Heart left ventricle (tissue), 16 donors: ENCODE data around the gene DIAPH2. TPM values are rescaled to one million over a fixed set of nuclear protein-coding genes. Genes with fewer than 3 reads are reported as not detected.

Source experiments
- ATAC-seq, 4 donors: fragments of 200-7000 bp; cut with Tn5 transposase; one replicate each; pipeline ENCODE4 v1.9.1; 2020 to 2022; ENCODE audit warnings: moderate library complexity in 4 of 4, mild to moderate bottlenecking in 3 of 4, moderate number of reproducible peaks in 1 of 4
- DNase-seq, 5 donors: peaks; one replicate each; pipeline ENCODE4 v3.0.0-alpha.2; 2020
- H3K27ac ChIP-seq, 12 donors: fragments of 200-600 bp; sonication (generic) in 4 of 12; one replicate each; pipeline versions ENCODE4 v1.5.0 to v1.8.0; 2016 to 2022; ENCODE audit warnings: mild to moderate bottlenecking in 2 of 12
- H3K27me3 ChIP-seq, 9 donors: fragments of 200-600 bp; sonication (generic) in 2 of 9; one replicate each; pipeline versions ENCODE4 v1.5.1 to v1.8.0; 2016 to 2022; ENCODE audit warnings: mild to moderate bottlenecking in 3 of 9
- H3K36me3 ChIP-seq, 9 donors: fragments of 200-600 bp; sonication (generic) in 2 of 9; one replicate each; pipeline versions ENCODE4 v1.5.0 to v1.8.0; 2018 to 2022; ENCODE audit warnings: mild to moderate bottlenecking in 2 of 9
- H3K4me1 ChIP-seq, 12 donors: fragments of 200-600 bp; sonication (generic) in 4 of 12; one replicate each; pipeline versions ENCODE4 v1.5.0 to v1.8.0; 2016 to 2022; ENCODE audit warnings: mild to moderate bottlenecking in 3 of 12
- H3K4me3 ChIP-seq, 12 donors: fragments of 200-600 bp; sonication (generic) in 4 of 12; one replicate each; pipeline versions ENCODE4 v1.5.0 to v1.8.0; 2017 to 2022; ENCODE audit warnings: mild to moderate bottlenecking in 9 of 12, moderate library complexity in 4 of 12
- H3K9me3 ChIP-seq, 12 donors: fragments of 200-600 bp; sonication (generic) in 4 of 12; one replicate each; pipeline versions ENCODE4 v1.5.0 to v1.8.0; 2016 to 2022; ENCODE audit warnings: mild to moderate bottlenecking in 1 of 12
- CTCF ChIP-seq, 12 donors: fragments of 200-600 bp; sonication (generic) in 4 of 12; IDR thresholded peaks; one replicate each; pipeline versions ENCODE4 v1.5.0 to v1.8.0; 2018 to 2022; ENCODE audit warnings: antibody characterized with exemption in 12 of 12, mild to moderate bottlenecking in 5 of 12
- POLR2A ChIP-seq, 2 donors: fragments of 450-650 bp; IDR thresholded peaks; one replicate each; pipeline ENCODE4 v1.6.1; 2017; ENCODE audit warnings: antibody characterized with exemption in 2 of 2, mild to moderate bottlenecking in 2 of 2, moderate library complexity in 2 of 2
- WGBS, 4 donors: extraction: QIAGEN DNeasy Blood & Tissue Kit in 2 of 4; methylation state at CpG; one replicate each; pipeline versions ENCODE4 v1.1.5 to v1.1.7; 2013 to 2018; 5-methylcytosine and 5-hydroxymethylcytosine counted together
- intact Hi-C, 10 donors: fragments of 100-400 bp; cut with DNase I; formaldehyde crosslinking; loops; one replicate each; pipeline versions ENCODE4 v1.11.1 to v1.14.2; 2022
- polyA plus RNA-seq, 2 donors: library from polyadenylated mRNA; stranded (reverse); fragments of 200-250 nt; gene quantifications; one replicate each; pipeline ENCODE4 v1.2.3, GENCODE V29; 2013
- total RNA-seq, 9 donors: library from RNA; depleted of rRNA in 2 of 9; stranded (reverse); fragments of >200 nt in 2 of 9; fragmentation: NEBNext Ultra II Directional in 3 of 9; extraction: Animal tissue kit (Norgen Biotek cat#: 25700) in 3 of 9; gene quantifications; one replicate each; pipeline versions ENCODE4 v1.1.0 to v1.2.4, GENCODE V29; 2016 to 2023
- donor health status: ischemic (EF 13 %, LVEDD 7.1; RV severe dilation, severe dysfunction).
- donor health status: healthy with polysubstance abuse.
- donor health status: DM: no; HTN: yes; CAD: no.
- donor health status: DM: no; HTN: no; CAD: no.
- donor health status: ischemic (EF 25% LVEDD 6.9; RV normal size, moderate dysfunction).
- donor health status: ischemic (EF 25% LVEDD 5.7; RV mildly dilated, moderate dysfunction).
- donor health status: healthy.
- donor health status: DM: yes; HTN: yes; CAD: no.
- donor health status: ischemic (EF 35%, LVEDD 5.7; RV mildly dilated, moderate dysfunction).
- donor health status: nonischemic (EF 11% LVEDD 7.7; RV severe dilation, severe dysfunction).
- donor health status: DM: yes; HTN: yes; CAD: no.
- donor health status: PGD.
- donor health status: ischemic (EF 29% LVEDD 5.4; RV normal size, mild dysfunction).
- donor health status: nonischemic (EF 23%, LVEDD 6.1; RV moderate dilation, normal function).

The DIAPH2 gene
- total and polyA plus RNA-seq, 11 donors = 3.7 to 18.8 (median 12.3) TPM

GRCh38 chrX:96889726-96890125 lies 205.1 kb downstream of the DIAPH2 start:
- 56 to 78% (median 66%) methylated on average over 1 of the region's 1 CpG for WGBS, 4 donors
- ATAC-seq = peak in 2 of 4 donors; percentile 24 to 50
- intact Hi-C loops = no loop called here

GRCh38 chrX:96906741-96907140 lies 222.1 kb downstream of the DIAPH2 start:
- peak in 1 of 4 donors; percentile 36 for ATAC-seq
- no peaks in the 10 kb centered on the region for H3K9me3 ChIP-seq
- 71 to 96% (median 81%) methylated on average over 2 of the region's 2 CpGs for WGBS, 4 donors
- no peak overlapping the region for H3K4me3 ChIP-seq
- DNase-seq = no peak
- H3K36me3 ChIP-seq = no peaks in the 10 kb centered on the region
- no peaks in the 10 kb centered on the region for H3K27me3 ChIP-seq
- TF ChIP-seq CTCF (IDR thresholded peaks at IDR 0.05) (no peak), POLR2A (IDR thresholded peaks at IDR 0.05) (no peak)
- no peak overlapping the region for H3K27ac ChIP-seq
- H3K4me1 ChIP-seq = peaks cover 0 to 10% (median 0%) of the 10 kb centered on the region in 12 donors
- intact Hi-C loops = no loop called here

More at GRCh38 chrX:96889726-96890125, 205.1 kb downstream of the DIAPH2 start:
- no peaks in the 10 kb centered on the region for H3K4me1 ChIP-seq
- no peaks in the 10 kb centered on the region for H3K27me3 ChIP-seq
- H3K4me3 ChIP-seq = no peak overlapping the region
- no peaks in the 10 kb centered on the region for H3K36me3 ChIP-seq
- DNase-seq = no peak
- no peak for TF ChIP-seq CTCF (IDR thresholded peaks at IDR 0.05)
- no peak for TF ChIP-seq POLR2A (IDR thresholded peaks at IDR 0.05)
- H3K9me3 ChIP-seq = no peaks in the 10 kb centered on the region
- no peak overlapping the region for H3K27ac ChIP-seq

DNA sequence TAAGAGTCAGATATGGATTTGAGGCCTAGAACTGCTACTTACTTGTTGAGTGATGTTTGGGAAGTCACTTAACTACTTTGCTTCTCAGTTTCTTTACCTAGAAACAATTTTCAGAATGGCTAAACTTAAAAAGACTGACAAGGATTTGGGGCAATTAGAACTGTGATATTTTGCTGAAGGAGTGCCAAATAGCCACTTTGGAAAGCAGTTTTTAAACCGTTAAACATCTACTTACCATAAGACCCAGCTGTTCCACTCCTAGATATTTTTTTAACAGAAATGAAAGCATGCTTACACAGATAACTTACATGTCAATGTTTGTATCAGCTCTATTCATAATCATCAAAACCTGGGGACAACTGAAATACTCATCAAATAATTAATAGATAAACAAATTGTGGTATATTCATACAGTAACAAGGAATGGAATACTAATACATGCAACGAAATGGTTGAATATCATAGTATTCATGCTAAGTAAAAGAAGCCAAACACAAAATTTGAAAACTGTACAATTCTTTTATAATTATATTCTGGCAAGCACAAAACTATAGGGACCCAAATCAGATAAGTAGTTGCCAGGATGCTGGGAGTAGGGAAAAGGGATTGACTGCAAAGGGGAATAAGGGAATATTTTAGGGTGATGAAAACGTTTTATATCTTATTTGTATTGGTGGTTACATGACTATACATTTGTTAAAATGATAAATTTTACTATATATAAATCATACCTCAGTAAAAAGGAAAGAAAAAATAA lies 223.1 kb downstream of the DIAPH2 start:
- ATAC-seq (no peak), DNase-seq (no peak)
- intact Hi-C loops = no loop called here
- H3K27me3 ChIP-seq = no peaks in the 10 kb centered on the region
- WGBS, 4 donors = 35 to 51% (median 49%) methylated on average over 3 of the region's 3 CpGs
- TF ChIP-seq POLR2A (IDR thresholded peaks at IDR 0.05) (no peak), CTCF (IDR thresholded peaks at IDR 0.05) (no peak)
- H3K4me1 ChIP-seq = peaks cover 0 to 10% (median 0%) of the 10 kb centered on the region in 12 donors
- H3K4me3 ChIP-seq = no peak overlapping the region
- no peak overlapping the region for H3K27ac ChIP-seq
- no peaks in the 10 kb centered on the region for H3K36me3 ChIP-seq
- no peaks in the 10 kb centered on the region for H3K9me3 ChIP-seq

DNA sequence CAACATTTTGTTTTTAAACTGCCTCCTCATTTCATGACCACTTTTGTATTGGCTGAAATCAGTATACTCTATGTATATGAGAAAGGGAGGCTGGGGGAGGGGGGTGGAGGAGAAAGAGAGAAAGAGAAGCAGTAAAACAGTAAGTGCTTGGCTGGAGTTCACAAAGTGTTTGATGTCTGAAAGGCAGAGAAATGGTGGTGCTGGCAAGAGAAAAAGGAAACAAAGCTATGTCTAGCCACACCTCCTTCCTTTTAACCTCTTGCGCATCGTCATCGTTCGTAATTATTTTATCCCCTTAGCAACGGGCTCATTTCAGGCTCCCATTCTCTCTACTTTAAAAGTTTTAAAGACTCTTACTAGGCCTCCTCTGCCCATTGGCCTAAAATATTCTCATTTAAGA lies 224.6 kb downstream of the DIAPH2 start:
- TF ChIP-seq POLR2A (IDR thresholded peaks at IDR 0.05) (no peak), CTCF (IDR thresholded peaks at IDR 0.05) (no peak)
- intact Hi-C loops = no loop called here
- 76 to 98% (median 84%) methylated on average over 5 of the region's 5 CpGs for WGBS, 4 donors

More for the DNA sequence above, 224.6 kb downstream of the DIAPH2 start:
- H3K36me3 ChIP-seq = no peaks in the 10 kb centered on the region
- no peak for ATAC-seq
- H3K27ac ChIP-seq = no peak overlapping the region
- no peaks in the 10 kb centered on the region for H3K9me3 ChIP-seq
- no peak for DNase-seq
- no peak overlapping the region for H3K4me3 ChIP-seq
- no peaks in the 10 kb centered on the region for H3K27me3 ChIP-seq
- peaks cover 0 to 10% (median 0%) of the 10 kb centered on the region in 12 donors for H3K4me1 ChIP-seq
